GM19043 (cell line): Measurements from ENCODE around the gene STPG1.
A peak's percentile ranks its signal among the peaks of the same experiment; 100 is the strongest.

ENCODE experiments used
- ATAC-seq: cut with Tn5 transposase; IDR thresholded peaks from one replicate; pipeline ENCODE4 v1.9.1; 2021; ENCODE audit warnings: low read depth; ENCODE audit not compliant: unreplicated experiment

Gene STPG1

DNA sequence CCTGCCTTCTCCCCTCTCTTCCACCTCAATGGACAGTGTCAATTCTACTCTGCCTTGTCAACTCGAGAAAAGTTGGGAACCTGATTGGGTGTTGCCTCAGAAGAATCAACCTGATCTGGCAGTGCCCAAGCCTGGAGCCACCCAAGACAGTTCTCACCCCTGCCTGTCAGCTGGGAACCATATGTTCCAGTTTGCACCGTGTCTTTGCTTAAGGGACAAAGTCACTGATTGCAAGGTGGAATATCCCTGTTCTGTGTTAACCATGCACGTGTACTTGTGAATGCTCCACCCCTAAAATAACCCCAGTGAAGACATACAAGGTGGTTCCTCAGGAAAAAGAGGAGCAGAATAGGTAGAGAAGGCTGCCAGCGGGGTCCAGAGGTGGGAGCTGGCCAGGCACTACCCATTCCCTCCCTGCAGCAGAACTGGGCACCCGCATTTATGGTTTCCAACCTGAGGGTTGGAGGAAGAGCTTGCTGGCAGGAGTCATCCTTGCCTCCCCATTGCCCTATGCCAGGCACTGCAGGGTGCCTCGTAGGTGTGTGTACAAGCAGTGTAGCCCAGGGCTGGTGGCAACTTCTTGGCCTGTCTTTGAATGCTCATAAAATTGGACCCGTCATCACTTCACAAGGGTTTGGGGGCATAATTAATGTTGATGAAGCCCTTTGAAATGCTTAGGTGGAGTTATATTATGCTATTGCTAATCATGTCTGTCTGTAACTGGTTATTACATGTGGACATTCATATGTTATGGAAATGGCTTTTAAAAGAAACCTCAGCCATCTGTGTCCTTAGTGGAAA is 13.4 kb upstream of the STPG1 start:
- ATAC-seq, result no peak

DNA sequence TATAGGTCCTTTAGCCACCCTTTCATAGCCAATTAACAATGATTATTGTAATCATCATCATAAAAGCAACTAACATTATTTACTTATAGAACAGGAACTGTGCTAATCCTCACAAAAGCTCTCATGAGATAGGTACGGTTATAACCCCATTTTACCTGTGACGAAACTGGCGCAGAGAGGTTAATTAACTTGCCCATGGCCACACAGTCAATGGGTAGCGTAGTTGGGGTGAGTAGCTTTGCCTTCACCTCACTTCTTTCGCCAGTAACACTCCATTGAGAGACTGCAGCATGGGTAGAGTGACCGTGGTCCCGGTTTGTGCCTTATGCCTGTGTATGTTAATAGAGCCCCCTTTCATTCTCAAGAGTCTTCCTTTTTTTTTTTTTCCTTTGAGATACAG is 12.3 kb upstream of the STPG1 start:
- ATAC-seq, result no peak

- ATAC-seq, result no peak
These were observed 11.9 kb upstream of the STPG1 start for GRCh38 chr1:24425441-24425840.

- ATAC-seq, result no peak
These were observed 11.4 kb upstream of the STPG1 start for GRCh38 chr1:24424990-24425389.

DNA sequence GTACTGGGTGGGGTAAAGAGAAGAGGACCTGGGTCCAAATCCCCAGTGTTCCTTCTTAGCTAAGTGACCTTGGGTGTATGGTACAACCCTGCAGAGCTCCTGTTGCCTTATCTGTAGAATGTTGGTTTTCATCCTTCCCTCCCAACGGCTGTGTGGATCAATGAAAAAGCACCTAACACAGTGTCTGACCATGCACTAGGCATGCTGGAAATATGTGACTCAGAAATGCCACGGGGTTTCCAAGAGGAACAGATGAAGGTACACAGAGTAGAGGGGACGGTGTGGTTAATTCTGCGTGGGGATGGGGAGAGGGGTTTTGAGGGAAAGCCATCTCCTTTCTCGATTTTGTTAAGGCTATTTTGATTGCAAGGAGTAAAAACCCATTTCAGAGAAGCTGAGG is 10.6 kb upstream of the STPG1 start:
- ATAC-seq, result no peak

- no peak for ATAC-seq
These were observed 7.9 kb upstream of the STPG1 start for GRCh38 chr1:24421502-24421901.

DNA sequence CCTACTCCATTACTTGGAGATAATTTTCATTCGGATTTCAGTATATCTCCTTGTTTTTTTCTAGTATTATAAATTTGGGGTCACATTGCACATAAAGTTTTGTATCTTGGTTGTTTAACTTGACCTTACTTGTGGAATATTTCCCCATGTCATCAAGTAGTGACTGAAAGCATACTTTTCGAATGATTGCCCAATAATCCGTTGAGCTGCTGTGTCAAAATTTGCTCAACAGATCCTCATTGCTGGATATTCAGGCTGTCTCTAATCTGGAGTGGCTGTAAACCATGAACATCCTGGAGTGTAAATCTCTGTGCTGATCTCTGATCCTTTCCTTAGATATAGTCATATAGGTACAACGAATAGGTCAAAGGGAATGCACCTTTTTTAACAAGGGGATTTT is 7.0 kb upstream of the STPG1 start:
- ATAC-seq, result no peak

DNA sequence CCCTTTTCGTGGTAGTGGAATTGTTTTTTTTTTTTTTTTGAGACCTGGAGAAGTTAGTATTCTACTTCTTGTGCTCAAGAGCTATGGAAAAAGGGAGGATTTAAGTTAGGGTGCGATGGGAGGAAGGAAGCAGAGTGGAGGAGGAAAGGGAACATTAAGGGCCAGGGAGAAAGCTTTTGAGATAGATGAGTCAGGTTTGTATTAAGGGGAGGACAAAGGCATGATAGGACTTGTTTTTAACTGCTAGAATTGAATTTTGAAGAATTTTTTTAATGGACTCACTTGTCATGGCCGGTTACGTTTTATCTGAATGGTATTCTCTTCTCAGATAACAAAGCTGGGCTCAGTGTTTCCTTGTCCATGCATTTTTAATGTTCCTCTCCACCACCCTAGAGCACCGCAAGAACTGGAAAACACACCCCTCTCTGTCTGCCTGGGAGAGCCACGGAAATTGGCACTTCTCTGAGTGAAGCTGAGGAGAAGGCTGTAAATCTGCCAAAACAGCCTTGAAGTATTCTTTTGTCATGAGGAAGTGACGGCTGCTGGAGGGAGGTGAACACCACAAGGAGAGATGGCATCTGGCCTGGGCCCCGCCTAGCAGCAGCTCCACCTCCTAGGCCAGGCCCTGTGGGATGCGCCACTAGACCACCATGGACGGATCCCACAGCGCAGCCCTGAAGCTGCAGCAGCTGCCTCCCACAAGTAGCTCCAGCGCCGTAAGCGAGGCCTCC is 5.5 kb upstream of the STPG1 start:
- no peak for ATAC-seq

GRCh38 chr1:24417681-24418080 is 4.1 kb upstream of the STPG1 start:
- ATAC-seq, result no peak

GRCh38 chr1:24416666-24417391 is 3.2 kb upstream of the STPG1 start:
- ATAC-seq, result no peak

GRCh38 chr1:24415910-24416665 is 2.5 kb upstream of the STPG1 start:
- ATAC-seq, result no peak

DNA sequence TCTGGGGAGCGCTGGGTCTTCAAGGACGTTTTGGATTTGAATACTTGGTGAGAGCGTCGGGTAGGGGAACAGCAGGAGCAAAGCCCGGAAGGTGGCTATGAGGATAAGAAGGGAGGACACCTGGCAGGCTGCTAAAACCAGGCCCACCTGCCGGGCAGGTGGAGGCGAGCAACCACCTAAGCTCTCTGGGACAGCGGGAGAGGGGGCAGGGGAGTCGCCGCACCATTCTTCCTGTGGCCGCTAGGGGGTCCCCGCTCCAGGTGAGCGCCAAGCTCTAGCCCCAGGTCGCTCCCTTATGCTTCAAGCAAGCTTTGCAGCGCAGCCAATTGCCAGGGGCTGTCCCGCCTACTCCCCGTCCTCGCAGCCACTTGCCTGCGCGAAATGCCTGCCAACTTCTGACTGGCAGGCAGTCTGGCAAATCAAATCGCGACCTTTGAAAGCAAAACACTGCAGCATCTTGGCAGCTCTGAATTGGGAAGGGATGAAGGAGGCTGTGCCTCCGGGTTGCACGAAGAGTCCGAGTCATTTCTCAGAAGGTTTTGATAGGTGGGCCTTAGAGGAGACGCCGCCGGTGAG is 1.8 kb upstream of the STPG1 start, which contains the start of gene NIPAL3:
Gene NIPAL3, plus strand, starts transcription at position 469 of the 576 bp plus-strand sequence. CDS start 3,746 bp downstream, outside the sequence.
- peak; percentile 97 for ATAC-seq

DNA sequence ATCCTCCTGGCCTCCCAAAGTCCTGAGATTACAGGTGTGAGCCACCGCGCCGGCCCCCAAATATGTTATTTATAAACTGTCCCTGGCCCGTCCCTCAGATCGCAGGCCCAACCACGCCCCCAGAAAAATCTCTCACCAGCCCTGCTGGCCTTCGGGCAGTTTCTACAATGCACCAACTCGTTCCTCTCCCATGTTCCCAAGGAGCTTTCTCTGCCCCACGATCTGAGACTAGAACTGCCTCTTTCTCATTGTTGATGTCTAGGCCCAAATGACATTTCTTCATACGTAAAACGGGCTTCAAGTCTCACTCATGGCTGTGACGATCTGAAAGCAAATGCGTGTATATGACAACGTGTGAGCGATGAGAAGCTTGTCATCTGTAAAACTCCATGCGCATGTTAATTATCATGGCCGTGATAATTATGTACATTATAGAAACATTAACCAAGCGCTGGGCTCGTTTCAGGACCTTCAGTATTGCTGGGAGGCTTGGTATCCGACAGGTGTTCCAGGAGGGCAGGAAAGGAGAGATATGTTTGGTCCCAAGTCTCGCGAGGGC is 1.3 kb upstream of the STPG1 start:
- ATAC-seq, result no peak

DNA sequence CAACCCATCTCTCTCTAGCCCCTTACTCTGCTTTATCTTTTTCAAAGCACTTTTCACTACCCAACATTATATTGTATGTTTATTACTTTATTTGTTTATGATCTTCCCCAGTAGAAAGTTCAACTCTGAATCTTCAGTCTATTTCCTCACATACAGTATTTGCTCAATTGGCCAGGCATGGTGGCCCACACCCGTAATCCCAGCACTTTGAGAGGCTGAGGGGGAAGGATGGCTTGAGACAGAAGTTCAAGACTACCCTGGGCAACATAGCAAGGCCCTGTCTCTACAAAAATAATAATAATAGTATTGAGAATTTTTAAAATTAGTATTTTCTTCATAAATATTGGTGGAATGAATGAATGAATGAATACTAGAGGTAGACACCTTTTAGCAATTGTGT is 1.2 kb downstream of the STPG1 start:
- ATAC-seq, result no peak

DNA sequence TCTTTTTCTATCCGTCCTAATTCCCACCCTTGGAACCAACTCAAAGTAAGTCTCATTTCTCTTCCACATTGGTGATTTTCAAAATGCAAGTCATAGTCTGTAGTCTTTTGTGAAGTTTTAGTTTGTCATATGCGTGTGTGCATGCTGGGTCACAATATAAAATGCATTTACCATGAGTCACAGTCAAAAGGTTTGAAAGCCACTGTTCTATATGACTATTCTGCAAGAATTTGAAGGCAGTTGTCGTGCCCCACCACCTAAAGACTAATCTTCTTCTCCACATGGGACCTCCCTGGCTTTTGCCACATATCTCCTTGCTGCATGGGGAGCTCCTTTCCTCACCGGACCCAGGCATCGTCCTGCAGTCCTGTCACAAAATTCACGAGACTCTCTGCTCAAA is 1.6 kb downstream of the STPG1 start:
- no peak for ATAC-seq

DNA sequence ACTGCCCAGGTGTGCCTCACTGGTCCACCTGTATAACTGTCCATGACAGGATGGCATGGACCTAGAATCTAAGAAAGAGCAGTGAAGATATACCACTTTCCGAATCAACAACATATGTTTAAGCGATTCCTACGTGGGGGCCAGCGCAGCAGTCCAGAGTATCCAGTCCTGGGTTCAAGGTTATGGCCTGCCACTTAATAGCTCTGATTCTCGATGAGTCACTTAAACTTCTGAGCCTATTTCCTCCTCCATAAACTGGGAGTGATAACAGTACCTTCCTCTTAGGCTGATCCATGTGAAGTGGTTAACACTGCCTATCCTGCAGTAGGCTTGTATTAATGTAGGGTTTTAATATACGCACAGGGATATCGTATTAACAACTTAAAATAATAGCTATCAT is 2.8 kb downstream of the STPG1 start:
- no peak for ATAC-seq

GRCh38 chr1:24409535-24409934 is 4.0 kb downstream of the STPG1 start:
- ATAC-seq, result no peak

DNA sequence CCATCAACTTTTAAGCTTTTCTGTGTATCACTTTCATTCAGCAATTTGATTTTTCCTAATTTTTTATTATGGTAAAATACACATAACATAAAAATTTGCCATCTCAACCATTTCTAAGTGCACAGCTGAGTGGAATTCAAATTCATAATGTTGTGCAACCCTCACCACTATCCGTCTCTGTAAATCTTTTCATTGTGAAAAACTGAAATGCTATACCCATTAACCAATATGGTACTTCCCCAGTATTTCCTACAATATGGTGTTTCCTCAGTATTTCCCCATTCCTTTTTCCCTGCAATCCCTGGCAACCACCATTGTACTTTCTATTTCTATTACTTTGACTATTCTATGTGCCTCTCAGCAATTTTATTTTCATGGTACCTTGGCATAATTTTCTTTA is 6.8 kb downstream of the STPG1 start:
- no peak for ATAC-seq

DNA sequence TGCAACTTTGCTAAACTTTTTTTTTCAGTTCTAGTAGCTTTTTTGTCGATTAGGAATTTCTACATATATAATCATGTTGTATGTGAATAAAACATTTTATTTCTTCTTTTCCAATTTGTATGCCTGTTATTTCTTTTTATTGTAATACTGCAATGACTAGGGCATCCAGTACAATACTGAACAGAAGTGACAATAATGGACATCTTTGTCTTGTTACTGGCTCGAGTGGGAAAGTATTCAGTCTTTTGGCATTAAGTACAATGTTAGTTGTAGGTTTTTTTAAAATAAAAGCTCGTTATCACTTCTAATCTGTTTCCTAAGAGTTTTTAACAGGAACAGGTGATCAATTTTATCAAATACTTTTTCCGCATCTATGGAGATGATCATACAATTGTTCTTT is 9.8 kb downstream of the STPG1 start:
- ATAC-seq, result no peak

GRCh38 chr1:24400065-24400464 is 13.5 kb downstream of the STPG1 start:
- no peak for ATAC-seq
